ENCODE data around the gene BOD1L1.

GRCh38 chr4:13525606-13526281 lies 101.8 kb downstream of the BOD1L1 start:
- TF ChIP-seq, protein P1, sequence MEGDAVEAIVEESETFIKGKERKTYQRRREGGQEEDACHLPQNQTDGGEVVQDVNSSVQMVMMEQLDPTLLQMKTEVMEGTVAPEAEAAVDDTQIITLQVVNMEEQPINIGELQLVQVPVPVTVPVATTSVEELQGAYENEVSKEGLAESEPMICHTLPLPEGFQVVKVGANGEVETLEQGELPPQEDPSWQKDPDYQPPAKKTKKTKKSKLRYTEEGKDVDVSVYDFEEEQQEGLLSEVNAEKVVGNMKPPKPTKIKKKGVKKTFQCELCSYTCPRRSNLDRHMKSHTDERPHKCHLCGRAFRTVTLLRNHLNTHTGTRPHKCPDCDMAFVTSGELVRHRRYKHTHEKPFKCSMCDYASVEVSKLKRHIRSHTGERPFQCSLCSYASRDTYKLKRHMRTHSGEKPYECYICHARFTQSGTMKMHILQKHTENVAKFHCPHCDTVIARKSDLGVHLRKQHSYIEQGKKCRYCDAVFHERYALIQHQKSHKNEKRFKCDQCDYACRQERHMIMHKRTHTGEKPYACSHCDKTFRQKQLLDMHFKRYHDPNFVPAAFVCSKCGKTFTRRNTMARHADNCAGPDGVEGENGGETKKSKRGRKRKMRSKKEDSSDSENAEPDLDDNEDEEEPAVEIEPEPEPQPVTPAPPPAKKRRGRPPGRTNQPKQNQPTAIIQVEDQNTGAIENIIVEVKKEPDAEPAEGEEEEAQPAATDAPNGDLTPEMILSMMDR (IDR thresholded peaks at IDR 0.05; ENCODE audit: poor library complexity) = no peak
- no peak for TF ChIP-seq EZH2 (IDR thresholded peaks at IDR 0.05; ENCODE audit: borderline replicate concordance)
- TF ChIP-seq EZH2phosphoT487 (IDR thresholded peaks at IDR 0.05; ENCODE audit: low read depth, severe bottlenecking, unreplicated experiment) = no peak
